ENCODE data around the gene STK32C.

DNA sequence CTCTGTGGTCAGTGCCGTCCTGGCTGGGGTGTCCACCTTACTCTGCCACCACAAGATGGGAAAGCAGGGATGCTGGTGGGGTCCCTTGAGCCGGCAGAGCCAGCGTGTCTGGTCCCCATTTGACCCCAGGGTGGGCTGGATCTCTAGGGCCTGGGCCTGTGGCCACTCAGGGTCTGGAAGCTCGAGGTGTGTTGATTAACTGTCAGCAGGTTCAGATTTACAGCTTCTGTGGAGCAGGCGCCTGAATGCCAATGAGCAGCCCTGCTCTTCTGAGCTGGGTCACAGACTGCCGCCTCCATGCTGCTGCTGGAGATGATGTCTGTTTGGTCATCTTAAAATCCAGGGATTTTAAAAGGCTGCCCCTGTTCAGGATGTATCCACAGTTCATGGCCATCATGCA is 132.3 kb downstream of the STK32C start:
- TF ChIP-seq, protein P1, sequence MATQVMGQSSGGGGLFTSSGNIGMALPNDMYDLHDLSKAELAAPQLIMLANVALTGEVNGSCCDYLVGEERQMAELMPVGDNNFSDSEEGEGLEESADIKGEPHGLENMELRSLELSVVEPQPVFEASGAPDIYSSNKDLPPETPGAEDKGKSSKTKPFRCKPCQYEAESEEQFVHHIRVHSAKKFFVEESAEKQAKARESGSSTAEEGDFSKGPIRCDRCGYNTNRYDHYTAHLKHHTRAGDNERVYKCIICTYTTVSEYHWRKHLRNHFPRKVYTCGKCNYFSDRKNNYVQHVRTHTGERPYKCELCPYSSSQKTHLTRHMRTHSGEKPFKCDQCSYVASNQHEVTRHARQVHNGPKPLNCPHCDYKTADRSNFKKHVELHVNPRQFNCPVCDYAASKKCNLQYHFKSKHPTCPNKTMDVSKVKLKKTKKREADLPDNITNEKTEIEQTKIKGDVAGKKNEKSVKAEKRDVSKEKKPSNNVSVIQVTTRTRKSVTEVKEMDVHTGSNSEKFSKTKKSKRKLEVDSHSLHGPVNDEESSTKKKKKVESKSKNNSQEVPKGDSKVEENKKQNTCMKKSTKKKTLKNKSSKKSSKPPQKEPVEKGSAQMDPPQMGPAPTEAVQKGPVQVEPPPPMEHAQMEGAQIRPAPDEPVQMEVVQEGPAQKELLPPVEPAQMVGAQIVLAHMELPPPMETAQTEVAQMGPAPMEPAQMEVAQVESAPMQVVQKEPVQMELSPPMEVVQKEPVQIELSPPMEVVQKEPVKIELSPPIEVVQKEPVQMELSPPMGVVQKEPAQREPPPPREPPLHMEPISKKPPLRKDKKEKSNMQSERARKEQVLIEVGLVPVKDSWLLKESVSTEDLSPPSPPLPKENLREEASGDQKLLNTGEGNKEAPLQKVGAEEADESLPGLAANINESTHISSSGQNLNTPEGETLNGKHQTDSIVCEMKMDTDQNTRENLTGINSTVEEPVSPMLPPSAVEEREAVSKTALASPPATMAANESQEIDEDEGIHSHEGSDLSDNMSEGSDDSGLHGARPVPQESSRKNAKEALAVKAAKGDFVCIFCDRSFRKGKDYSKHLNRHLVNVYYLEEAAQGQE (IDR thresholded peaks at IDR 0.05; ENCODE audit: insufficient read depth in 1 of 2, low read depth in 2 of 2, low read length in 2 of 2): no peak
- TF ChIP-seq SIN3A (IDR thresholded peaks at IDR 0.05; ENCODE audit: borderline replicate concordance, insufficient read depth, low read length) (no peak), TAF1 (IDR thresholded peaks at IDR 0.05; ENCODE audit: borderline replicate concordance, insufficient read depth, low read length) (no peak)

All from PFSK-1 (cell line).